WTC11 (cell line): ENCODE measurements around the gene POU3F1. TPM values are rescaled to one million over a fixed set of nuclear protein-coding genes. Genes with fewer than 3 reads are reported as not detected.

ENCODE experiments used
- ATAC-seq: fragments of 200-7000 bp; cut with Tn5 transposase; 2 replicates; pipeline ENCODE4 v1.10.0; 2021; ENCODE audit warnings: mild to moderate bottlenecking, moderate library complexity
- CTCF ChIA-PET: fragments of 300-600 bp; sonication (Branson Sonifier 250); formaldehyde crosslinking; loops from one replicate; lab custom pipeline; 2021; ENCODE audit warnings: antibody characterized with exemption; lab: Charles Lee
- POLR2A ChIA-PET: fragments of 350-600 bp; sonication (Branson Sonifier 250); formaldehyde crosslinking; loops from one replicate; lab custom pipeline; 2021; ENCODE audit warnings: antibody characterized with exemption; lab: Charles Lee
- DNase-seq: peaks from one replicate; pipeline ENCODE4 v3.0.0; 2021; ENCODE audit warnings: low spot score
- H3K27ac Mint-ChIP-seq: 2 replicates; pipeline ENCODE4 v1.8.0; 2021; ENCODE audit warnings: mixed read lengths
- H3K27me3 Mint-ChIP-seq: 2 replicates; pipeline ENCODE4 v1.8.0; 2021; ENCODE audit warnings: low read depth, mild to moderate bottlenecking, moderate library complexity, mixed read lengths
- H3K36me3 Mint-ChIP-seq: 2 replicates; pipeline ENCODE4 v1.8.0; 2021; ENCODE audit warnings: mixed read lengths
- H3K4me1 Mint-ChIP-seq: 2 replicates; pipeline ENCODE4 v1.8.0; 2022; ENCODE audit warnings: mixed read lengths
- H3K4me3 Mint-ChIP-seq: 2 replicates; pipeline ENCODE4 v1.8.0; 2021; ENCODE audit warnings: mild to moderate bottlenecking, moderate library complexity, mixed read lengths
- H3K9me3 Mint-ChIP-seq: 2 replicates; pipeline ENCODE4 v1.8.0; 2021; ENCODE audit warnings: mixed read lengths
- EMX1 ChIP-seq: fragments of 250-450 bp; sonication (Bioruptor Pico); IDR thresholded peaks from 2 replicates; pipeline ENCODE4 v1.8.0; 2021; ENCODE audit warnings: mild to moderate bottlenecking
- GRHL2 ChIP-seq: fragments of 250-450 bp; sonication (Bioruptor Pico); IDR thresholded peaks from 2 replicates; pipeline ENCODE4 v1.8.0; 2022; ENCODE audit warnings: mild to moderate bottlenecking, moderate library complexity; ENCODE audit not compliant: insufficient replicate concordance, severe bottlenecking
- IRF2 ChIP-seq: sonication (generic); formaldehyde crosslinking; IDR thresholded peaks from 2 replicates; pipeline ENCODE4 v1.8.0; 2022; ENCODE audit warnings: low read depth, missing genetic modification reagents, borderline replicate concordance
- NFE2L1 ChIP-seq: sonication (generic); formaldehyde crosslinking; IDR thresholded peaks from 2 replicates; pipeline ENCODE4 v1.8.1; 2023; ENCODE audit warnings: missing genetic modification reagents
- NR1H2 ChIP-seq: sonication (generic); formaldehyde crosslinking; IDR thresholded peaks from 2 replicates; pipeline ENCODE4 v1.9.0; 2021; ENCODE audit warnings: mild to moderate bottlenecking, moderate library complexity, missing genetic modification reagents
- RORB ChIP-seq: fragments of 250-450 bp; sonication (Bioruptor Pico); IDR thresholded peaks from 2 replicates; pipeline ENCODE4 v1.9.0; 2021; ENCODE audit warnings: mild to moderate bottlenecking
- STAT6 ChIP-seq: sonication (generic); formaldehyde crosslinking; conservative IDR thresholded peaks from 2 replicates; pipeline ENCODE4 v1.8.1; 2023; ENCODE audit warnings: mild to moderate bottlenecking, low read depth, missing genetic modification reagents, moderate library complexity
- ZBTB21 ChIP-seq: sonication (generic); formaldehyde crosslinking; IDR thresholded peaks from 2 replicates; pipeline ENCODE4 v1.8.1; 2023; ENCODE audit warnings: mild to moderate bottlenecking, missing genetic modification reagents, borderline replicate concordance
- ZBTB43 ChIP-seq: sonication (generic); formaldehyde crosslinking; IDR thresholded peaks from 2 replicates; pipeline ENCODE4 v1.8.1; 2023; ENCODE audit warnings: mild to moderate bottlenecking, missing genetic modification reagents
- ZMAT4 ChIP-seq: fragments of 250-450 bp; sonication (Bioruptor Pico); IDR thresholded peaks from 2 replicates; pipeline ENCODE4 v1.9.0; 2021; ENCODE audit warnings: mild to moderate bottlenecking
- ZNF263 ChIP-seq: sonication (generic); formaldehyde crosslinking; IDR thresholded peaks from 2 replicates; pipeline ENCODE4 v1.8.1; 2022; ENCODE audit warnings: low read depth, mild to moderate bottlenecking, moderate library complexity, missing genetic modification reagents
- ZNF317 ChIP-seq: sonication (generic); formaldehyde crosslinking; IDR thresholded peaks from 2 replicates; pipeline ENCODE4 v1.8.1; 2023; ENCODE audit warnings: low read depth, mild to moderate bottlenecking, moderate library complexity, missing genetic modification reagents, borderline replicate concordance
- ZNF416 ChIP-seq: fragments of 250-450 bp; sonication (Bioruptor Pico); IDR thresholded peaks from 2 replicates; pipeline ENCODE4 v1.9.0; 2021; ENCODE audit warnings: mild to moderate bottlenecking, inconsistent platforms
- ZNF423 ChIP-seq: fragments of 250-450 bp; sonication (Bioruptor Pico); IDR thresholded peaks from 2 replicates; pipeline ENCODE4 v2.1.2; 2022; ENCODE audit warnings: mild to moderate bottlenecking, moderate library complexity
- ZNF532 ChIP-seq: fragments of 250-450 bp; sonication (Bioruptor Pico); IDR thresholded peaks from 2 replicates; pipeline ENCODE4 v1.9.0; 2021; ENCODE audit warnings: mild to moderate bottlenecking, borderline replicate concordance
- total RNA-seq: library from RNA; stranded (reverse); gene quantifications from 3 replicates; pipeline ENCODE4 v1.2.3, GENCODE V29; 2021

Gene POU3F1
- total RNA-seq, 1 experiment from 2014 or later: 18.9 TPM

GRCh38 chr1:38044221-38045215 is 2.1 kb downstream of the POU3F1 start:
- Mint-ChIP-seq H3K9me3 (peaks cover 4% of the 10 kb centered on the region), H3K36me3 (peaks cover 14% of the 10 kb centered on the region), H3K27me3 (peaks cover 53% of the 10 kb centered on the region), H3K4me3 (peak overlapping the region; percentile 85), H3K27ac (no peak overlapping the region), H3K4me1 (peaks cover 44% of the 10 kb centered on the region)
- POLR2A ChIA-PET: interaction anchor here (0.7 kb wide), 1 partner anchor 126 kb away, joined by 3 read pairs; no protein-coding TSS in a partner anchor
- TF ChIP-seq NFE2L1 (CRISPR knock-in tag) (no peak), EMX1 (CRISPR knock-in tag) (no peak), ZNF416 (no peak), GRHL2 (CRISPR knock-in tag) (no peak), NR1H2 (CRISPR knock-in tag) (no peak), IRF2 (no peak), RORB (CRISPR knock-in tag) (no peak)
- DNase-seq (no peak), ATAC-seq (no peak)
- CTCF ChIA-PET: interaction anchor here (0.6 to 5.3 kb wide), 9 partner anchors 15 to 791 kb away, joined by 3 to 90 read pairs (median 3); no protein-coding TSS in a partner anchor

- CTCF ChIA-PET: interaction anchor here (0.9 to 5.3 kb wide), 7 partner anchors 13 to 775 kb away, joined by 3 to 49 read pairs (median 5); no protein-coding TSS in a partner anchor
- H3K4me3 Mint-ChIP-seq: peak overlapping the region; percentile 85
- peaks cover 24% of the 10 kb centered on the region for H3K36me3 Mint-ChIP-seq
- TF ChIP-seq ZNF317: 0 out of 2 replicates have a peak, but pooled peaks have one; percentile 43
- no peak for TF ChIP-seq ZNF532 (CRISPR knock-in tag)
- no peak for TF ChIP-seq RORB (CRISPR knock-in tag)
- ATAC-seq (no peak), DNase-seq (no peak)
- H3K27ac Mint-ChIP-seq: no peak overlapping the region
- peaks cover 46% of the 10 kb centered on the region for H3K27me3 Mint-ChIP-seq
- H3K9me3 Mint-ChIP-seq: peaks cover 11% of the 10 kb centered on the region
- peaks cover 35% of the 10 kb centered on the region for H3K4me1 Mint-ChIP-seq
- POLR2A ChIA-PET: interaction anchor here (1.0 to 1.5 kb wide), 2 partner anchors 13 to 33 kb away, joined by 3 read pairs; no protein-coding TSS in a partner anchor
Measured at GRCh38 chr1:38043036-38043747, 3.4 kb downstream of the POU3F1 start.

GRCh38 chr1:38041936-38042834 is 4.4 kb downstream of the POU3F1 start:
- peaks cover 37% of the 10 kb centered on the region for H3K27me3 Mint-ChIP-seq
- TF ChIP-seq ZBTB43 (CRISPR knock-in tag) (no peak), ZNF423 (CRISPR knock-in tag) (no peak), ZNF263 (CRISPR knock-in tag) (no peak), ZMAT4 (CRISPR knock-in tag) (no peak), STAT6 (CRISPR knock-in tag) (no peak), ZBTB21 (CRISPR knock-in tag) (no peak)
- H3K4me1 Mint-ChIP-seq: peaks cover 30% of the 10 kb centered on the region
- ATAC-seq (no peak), DNase-seq (no peak)
- ChIA-PET CTCF (interaction anchor here (0.7 to 5.3 kb wide), 14 partner anchors 12 to 545 kb away, joined by 3 to 49 read pairs (median 4); no protein-coding TSS in a partner anchor), POLR2A (interaction anchor here (0.5 to 1.5 kb wide), 3 partner anchors 12 to 218 kb away, joined by 3 to 11 read pairs (median 3); no protein-coding TSS in a partner anchor)
- peak overlapping the region; percentile 60 for H3K27ac Mint-ChIP-seq
- H3K9me3 Mint-ChIP-seq: peaks cover 11% of the 10 kb centered on the region
- peaks cover 24% of the 10 kb centered on the region for H3K36me3 Mint-ChIP-seq
- H3K4me3 Mint-ChIP-seq: peak overlapping the region; percentile 85
